Vagina (tissue), 2 donors: ENCODE results near the gene TMC8. TPM values are rescaled to one million over a fixed set of nuclear protein-coding genes. Genes with fewer than 3 reads are reported as not detected.

ENCODE experiments used
- DNase-seq, 2 donors: peaks; one replicate each; pipeline ENCODE4 v3.0.0-alpha.2; 2017; ENCODE audit errors: extremely low spot score in 2 of 2
- H3K27ac ChIP-seq: fragments of 200-600 bp; sonication (generic); one replicate; pipeline ENCODE4 v1.5.1; 2019
- H3K27me3 ChIP-seq: fragments of 200-600 bp; sonication (generic); one replicate; pipeline ENCODE4 v1.5.1; 2019
- H3K36me3 ChIP-seq, 2 donors: fragments of 200-600 bp; sonication (generic); one replicate each; pipeline ENCODE4 v1.5.1; 2017 to 2019
- H3K4me1 ChIP-seq: fragments of 200-600 bp; sonication (generic); one replicate; pipeline ENCODE4 v1.5.1; 2019
- H3K4me3 ChIP-seq, 2 donors: fragments of 200-600 bp; sonication (generic); 1 replicate in 1 of 2; 2 replicates in 1 of 2; pipeline ENCODE4 v1.5.1; 2016 to 2019
- H3K9me3 ChIP-seq: fragments of 200-600 bp; sonication (generic); one replicate; pipeline ENCODE4 v1.5.1; 2019
- POLR2A ChIP-seq, 2 donors: fragments of 450-650 bp; IDR thresholded peaks; one replicate each; pipeline ENCODE4 v1.6.1; 2017; ENCODE audit warnings: antibody characterized with exemption in 2 of 2, mild to moderate bottlenecking in 2 of 2, moderate library complexity in 2 of 2
- POLR2AphosphoS5 ChIP-seq, 2 donors: sonication (generic); formaldehyde crosslinking; IDR thresholded peaks; one replicate each; pipeline ENCODE4 v1.9.0; 2017; ENCODE audit warnings: antibody characterized with exemption in 2 of 2, mild to moderate bottlenecking in 2 of 2, low read depth in 1 of 2; ENCODE audit not compliant: insufficient read depth in 1 of 2
- intact Hi-C: fragments of 100-400 bp; cut with DNase I; formaldehyde crosslinking; loops from one replicate; pipeline ENCODE4 v1.15.1; 2023
- total RNA-seq: library from RNA; depleted of rRNA; stranded (reverse); fragments of >200 nt; gene quantifications from one replicate; pipeline ENCODE4 v1.2.3, GENCODE V29; 2016
- TF ChIP-seq, protein P1 (sequence below), 3 experiments: fragments of 450-650 bp in 2 of 3; fragments of 200-600 bp in 1 of 3; sonication (generic) in 1 of 3; IDR thresholded peaks; one replicate each; pipeline ENCODE4 v1.5.1; 2017 to 2019; ENCODE audit warnings: antibody characterized with exemption in 3 of 3, mild to moderate bottlenecking in 2 of 3, moderate library complexity in 2 of 3

The TMC8 gene
- total RNA-seq, 1 donor from 2014 or later = 24.6 TPM

DNA sequence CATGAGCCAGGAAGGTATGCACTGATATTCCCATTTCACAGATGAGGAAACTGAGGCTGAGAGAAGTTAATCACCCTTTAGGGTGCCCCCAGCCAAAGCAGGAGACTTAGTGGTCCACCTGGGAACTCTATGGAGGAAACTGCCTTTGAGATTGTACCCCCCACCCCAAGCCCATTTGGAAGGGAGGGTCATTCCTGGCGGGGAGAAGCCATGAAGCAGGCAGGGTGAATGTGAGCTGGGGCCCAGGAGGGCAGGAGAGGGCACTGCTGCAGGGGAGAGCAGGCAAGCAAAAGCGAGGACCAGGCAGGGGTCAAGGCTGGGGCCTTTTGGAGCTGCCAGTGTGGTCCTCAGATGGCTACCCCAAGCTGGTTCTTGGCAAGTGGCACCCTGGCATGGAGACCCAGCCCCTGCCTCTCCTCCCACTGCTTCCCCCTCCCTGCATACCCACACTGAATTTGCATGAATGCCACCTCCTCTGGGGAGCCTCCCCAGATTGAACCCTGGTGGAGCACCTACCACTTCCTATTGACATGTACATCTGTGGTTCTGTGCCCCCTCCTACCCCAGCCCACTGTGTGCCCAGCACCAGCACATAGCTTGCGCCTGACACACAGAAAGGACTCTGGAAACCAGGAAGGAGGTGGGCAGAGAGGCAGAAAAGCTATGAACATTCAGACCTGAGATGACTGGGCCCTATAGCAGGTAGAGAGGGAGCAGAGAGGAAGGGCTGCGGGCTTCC is 1.1 kb upstream of the TMC8 start:
- Histone ChIP-seq H3K27me3 (no peaks in the 10 kb centered on the region), H3K9me3 (no peaks in the 10 kb centered on the region), H3K4me1 (peaks cover 79% of the 10 kb centered on the region), H3K27ac (peak overlapping the region; percentile 79), H3K4me3 (peak overlapping the region in 1 of 2 donors; percentile 58), H3K36me3 (no peaks in the 10 kb centered on the region)
- intact Hi-C loops = loop anchor here (5.0 kb wide), 1 partner anchor 48 kb away; no protein-coding TSS in a partner anchor
- no peak for DNase-seq
- TF ChIP-seq POLR2A (IDR thresholded peaks at IDR 0.05) (no peak), POLR2AphosphoS5 (IDR thresholded peaks at IDR 0.05; ENCODE audit: insufficient read depth in 1 of 2, low read depth in 1 of 2) (no peak)
- TF ChIP-seq, protein P1, sequence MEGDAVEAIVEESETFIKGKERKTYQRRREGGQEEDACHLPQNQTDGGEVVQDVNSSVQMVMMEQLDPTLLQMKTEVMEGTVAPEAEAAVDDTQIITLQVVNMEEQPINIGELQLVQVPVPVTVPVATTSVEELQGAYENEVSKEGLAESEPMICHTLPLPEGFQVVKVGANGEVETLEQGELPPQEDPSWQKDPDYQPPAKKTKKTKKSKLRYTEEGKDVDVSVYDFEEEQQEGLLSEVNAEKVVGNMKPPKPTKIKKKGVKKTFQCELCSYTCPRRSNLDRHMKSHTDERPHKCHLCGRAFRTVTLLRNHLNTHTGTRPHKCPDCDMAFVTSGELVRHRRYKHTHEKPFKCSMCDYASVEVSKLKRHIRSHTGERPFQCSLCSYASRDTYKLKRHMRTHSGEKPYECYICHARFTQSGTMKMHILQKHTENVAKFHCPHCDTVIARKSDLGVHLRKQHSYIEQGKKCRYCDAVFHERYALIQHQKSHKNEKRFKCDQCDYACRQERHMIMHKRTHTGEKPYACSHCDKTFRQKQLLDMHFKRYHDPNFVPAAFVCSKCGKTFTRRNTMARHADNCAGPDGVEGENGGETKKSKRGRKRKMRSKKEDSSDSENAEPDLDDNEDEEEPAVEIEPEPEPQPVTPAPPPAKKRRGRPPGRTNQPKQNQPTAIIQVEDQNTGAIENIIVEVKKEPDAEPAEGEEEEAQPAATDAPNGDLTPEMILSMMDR (IDR thresholded peaks at IDR 0.05) = no peak

DNA sequence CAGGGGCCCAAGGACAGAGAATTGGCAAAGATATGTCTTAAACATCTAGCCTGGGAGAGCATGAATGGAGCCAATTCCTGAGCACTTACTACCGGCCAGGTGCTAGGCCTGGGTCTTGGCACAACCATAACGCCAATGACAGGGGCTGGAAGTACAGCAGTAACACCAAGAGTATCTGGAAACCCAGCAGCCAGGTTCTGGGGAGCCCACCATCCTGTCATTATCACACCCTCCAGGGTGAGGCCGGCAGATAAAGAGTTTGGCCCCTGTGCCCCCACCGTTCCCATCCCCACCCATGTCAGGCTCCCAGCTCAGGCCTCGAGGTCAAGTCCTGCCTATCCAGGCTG is 508 bp upstream of the TMC8 start:
- peak overlapping the region; percentile 6 for H3K27ac ChIP-seq
- intact Hi-C loops = no loop called here
- DNase-seq = no peak
- H3K4me3 ChIP-seq = no peak overlapping the region
- H3K4me1 ChIP-seq = peaks cover 74% of the 10 kb centered on the region
- no peaks in the 10 kb centered on the region for H3K36me3 ChIP-seq
- no peaks in the 10 kb centered on the region for H3K9me3 ChIP-seq
- H3K27me3 ChIP-seq = no peaks in the 10 kb centered on the region
- TF ChIP-seq POLR2AphosphoS5 (IDR thresholded peaks at IDR 0.05; ENCODE audit: insufficient read depth in 1 of 2, low read depth in 1 of 2) (no peak), POLR2A (IDR thresholded peaks at IDR 0.05) (no peak)
- TF ChIP-seq, protein P1 (IDR thresholded peaks at IDR 0.05) = no peak

DNA sequence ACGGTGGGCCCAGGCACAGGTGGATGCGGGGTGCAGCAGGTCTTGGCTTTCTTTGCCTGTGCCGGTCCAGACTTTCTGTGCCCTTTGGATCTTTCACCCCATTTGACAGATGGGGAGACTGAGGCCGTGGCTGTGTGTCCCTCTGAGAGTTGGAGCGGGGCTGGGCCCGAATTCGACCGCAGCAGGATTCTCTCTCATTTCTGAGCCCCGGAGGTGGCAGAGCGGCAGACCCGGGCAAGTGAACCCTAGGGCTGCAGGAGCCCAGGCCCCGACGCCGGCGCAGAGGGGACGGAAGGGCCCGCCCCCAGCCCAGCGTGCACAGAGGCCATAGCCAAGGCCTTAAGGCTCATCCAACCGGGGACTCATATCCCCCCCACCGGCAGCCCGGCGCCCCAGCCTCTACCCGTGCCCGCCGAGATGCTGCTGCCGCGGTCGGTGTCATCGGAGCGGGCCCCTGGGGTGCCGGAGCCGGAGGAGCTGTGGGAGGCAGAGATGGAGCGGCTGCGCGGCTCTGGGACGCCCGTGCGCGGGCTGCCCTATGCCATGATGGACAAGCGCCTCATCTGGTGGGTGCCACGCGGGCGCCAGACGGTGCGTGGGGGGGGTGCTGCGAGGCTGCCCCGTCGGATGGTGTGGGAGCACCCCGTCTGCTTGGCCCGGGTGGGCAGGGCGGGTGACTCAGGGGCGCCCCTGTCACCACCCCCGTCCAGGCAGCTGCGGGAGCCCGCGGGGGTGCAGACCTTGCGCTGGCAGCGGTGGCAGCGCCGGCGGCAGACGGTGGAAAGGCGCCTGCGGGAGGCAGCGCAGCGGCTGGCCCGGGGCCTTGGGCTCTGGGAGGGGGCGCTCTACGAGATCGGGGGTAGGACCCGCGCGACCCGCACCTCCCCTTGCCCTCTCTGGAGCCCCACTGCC is 857 bp downstream of the TMC8 start:
- no peaks in the 10 kb centered on the region for H3K36me3 ChIP-seq
- intact Hi-C loops = no loop called here
- H3K27me3 ChIP-seq = no peaks in the 10 kb centered on the region
- DNase-seq = no peak
- H3K4me1 ChIP-seq = peaks cover 60% of the 10 kb centered on the region
- no peak for TF ChIP-seq POLR2AphosphoS5 (IDR thresholded peaks at IDR 0.05; ENCODE audit: insufficient read depth in 1 of 2, low read depth in 1 of 2)
- no peak for TF ChIP-seq POLR2A (IDR thresholded peaks at IDR 0.05)
- TF ChIP-seq, protein P1 (IDR thresholded peaks at IDR 0.05) = no peak
- peak overlapping the region; percentile 32 to 37 for H3K4me3 ChIP-seq
- H3K27ac ChIP-seq = peak overlapping the region; percentile 48
- H3K9me3 ChIP-seq = no peaks in the 10 kb centered on the region

DNA sequence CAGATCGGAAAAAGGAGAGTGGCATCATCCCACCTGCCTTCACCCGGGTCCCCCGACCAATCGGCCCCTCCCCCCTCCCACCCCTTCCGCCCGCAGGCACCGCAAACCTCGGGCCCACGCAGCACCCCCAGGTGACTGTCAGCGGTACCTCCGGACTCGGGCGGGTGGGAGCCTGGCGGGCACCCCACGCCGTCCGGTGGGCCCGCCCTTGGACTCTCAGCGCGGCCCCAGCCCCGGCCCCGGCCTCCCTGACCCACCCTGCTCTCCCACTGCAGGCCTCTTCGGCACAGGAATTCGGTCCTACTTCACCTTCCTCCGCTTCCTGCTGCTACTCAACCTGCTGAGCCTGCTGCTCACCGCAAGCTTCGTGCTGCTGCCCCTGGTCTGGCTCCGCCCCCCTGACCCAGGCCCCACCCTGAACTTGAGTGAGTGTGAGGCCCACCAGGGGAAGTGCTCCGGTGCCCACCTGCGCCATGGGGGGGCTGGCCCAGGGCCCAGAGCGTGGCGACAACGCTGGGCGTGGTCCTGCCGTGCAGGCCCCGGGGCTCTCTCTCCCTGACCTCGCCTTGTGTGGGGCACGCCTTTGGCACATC is 1.6 kb downstream of the TMC8 start:
- DNase-seq = no peak
- peaks cover 53% of the 10 kb centered on the region for H3K4me1 ChIP-seq
- no peak for TF ChIP-seq POLR2A (IDR thresholded peaks at IDR 0.05)
- TF ChIP-seq, protein P1 (IDR thresholded peaks at IDR 0.05) = no peak
- TF ChIP-seq POLR2AphosphoS5 (IDR thresholded peaks at IDR 0.05; ENCODE audit: insufficient read depth in 1 of 2, low read depth in 1 of 2) = peak in 1 of 2 donors; percentile 63
- peak overlapping the region; percentile 48 for H3K27ac ChIP-seq
- no peaks in the 10 kb centered on the region for H3K27me3 ChIP-seq
- peak overlapping the region; percentile 32 to 37 for H3K4me3 ChIP-seq
- no peaks in the 10 kb centered on the region for H3K9me3 ChIP-seq
- intact Hi-C loops = no loop called here
- no peaks in the 10 kb centered on the region for H3K36me3 ChIP-seq
